GM12892 (cell line): ENCODE results near the gene PPFIA1.

Experiments
- POLR2A ChIP-seq: IDR thresholded peaks from 2 replicates; pipeline ENCODE4 v1.6.1; 2011; ENCODE audit warnings: low read depth, low read length, control low read depth
- TAF1 ChIP-seq: IDR thresholded peaks from 2 replicates; pipeline ENCODE4 v1.6.1; 2011; ENCODE audit warnings: low read depth, mild to moderate bottlenecking, control low read depth, low read length, borderline replicate concordance

- TF ChIP-seq TAF1, result no peak
- no peak for TF ChIP-seq POLR2A
These were observed 49.0 kb downstream of the PPFIA1 start for GRCh38 chr11:70319396-70320076.
